Smooth muscle cell (in vitro differentiated cells): Measurements from ENCODE around the gene RBM19. TPM values are rescaled to one million over a fixed set of nuclear protein-coding genes. Genes with fewer than 3 reads are reported as not detected.
"Not testable (repeated sequence)": the region's sequence is repeated elsewhere in the genome, so short reads cannot be mapped to it uniquely, and the experiment has no call there.

Source experiments
- DNase-seq: peaks from one replicate; lab custom pipeline; 2025; ENCODE audit not compliant: unreplicated experiment; lab: John Stamatoyannopoulos, UW
- H2AFZ ChIP-seq: fragments of 200-600 bp; sonication (generic); 2 replicates; pipeline ENCODE4 v1.6.0; 2016; ENCODE audit warnings: antibody characterized with exemption, low read depth, mild to moderate bottlenecking
- H3F3A ChIP-seq: fragments of 200-600 bp; sonication (generic); 2 replicates; pipeline ENCODE4 v1.6.0; 2017; ENCODE audit warnings: antibody characterized with exemption, low read depth
- H3K27ac ChIP-seq: fragments of 200-600 bp; sonication (generic); 2 replicates; pipeline ENCODE4 v1.5.1; 2016; ENCODE audit warnings: low read depth, mild to moderate bottlenecking
- H3K27me3 ChIP-seq: fragments of 200-600 bp; sonication (generic); 2 replicates; pipeline ENCODE4 v1.6.1; 2016; ENCODE audit warnings: low read depth, mild to moderate bottlenecking
- H3K36me3 ChIP-seq: fragments of 200-600 bp; sonication (generic); 2 replicates; pipeline ENCODE4 v1.5.1; 2016; ENCODE audit warnings: low read depth
- H3K4me1 ChIP-seq: fragments of 200-600 bp; sonication (generic); 2 replicates; pipeline ENCODE4 v1.5.1; 2016; ENCODE audit warnings: low read depth
- H3K4me2 ChIP-seq: fragments of 200-600 bp; sonication (generic); 2 replicates; pipeline ENCODE4 v1.6.0; 2016; ENCODE audit warnings: mild to moderate bottlenecking
- H3K4me3 ChIP-seq: fragments of 200-600 bp; sonication (generic); 2 replicates; pipeline ENCODE4 v1.5.1; 2016; ENCODE audit warnings: mild to moderate bottlenecking
- H3K79me2 ChIP-seq: fragments of 200-600 bp; sonication (generic); 2 replicates; pipeline ENCODE4 v1.6.0; 2016; ENCODE audit warnings: low read depth, mild to moderate bottlenecking
- H3K9ac ChIP-seq: fragments of 200-600 bp; sonication (generic); 2 replicates; pipeline ENCODE4 v1.6.0; 2016; ENCODE audit warnings: low read depth
- H3K9me3 ChIP-seq: fragments of 200-600 bp; sonication (generic); replicated peaks from 2 replicates; pipeline ENCODE4 v1.5.1; 2016; ENCODE audit warnings: low read depth
- H4K20me1 ChIP-seq: fragments of 200-600 bp; sonication (generic); 2 replicates; pipeline ENCODE4 v1.6.0; 2016; ENCODE audit warnings: low read depth
- WGBS: methylation state at CpG from one replicate; pipeline ENCODE4 v1.1.7; 2016; ENCODE audit warnings: low lambda C conversion rate; 5-methylcytosine and 5-hydroxymethylcytosine counted together
- polyA plus RNA-seq: library from polyadenylated mRNA; unstranded; fragments of >200 nt; fragmentation: Nextera tagmentation; extraction: Ambion mirVana; gene quantifications from 2 replicates; pipeline ENCODE4 v1.2.1, GENCODE V29; 2016
- total RNA-seq: library from RNA; depleted of rRNA; stranded (reverse); fragments of >200 nt; gene quantifications from 2 replicates; pipeline ENCODE4 v1.2.3, GENCODE V29; 2014
- TF ChIP-seq, protein P1 (sequence below): fragments of 200-600 bp; sonication (generic); IDR thresholded peaks from 2 replicates; pipeline ENCODE4 v1.5.1; 2017; ENCODE audit warnings: borderline replicate concordance, mild to moderate bottlenecking, antibody characterized with exemption; ENCODE audit not compliant: insufficient read depth, poor library complexity, severe bottlenecking

RBM19 gene
- total and polyA plus RNA-seq, 2 experiments from 2014 or later, result 12.8 to 15.9 TPM

- Histone ChIP-seq H3K79me2 (no peaks in the 10 kb centered on the region), H3K4me2 (no peak overlapping the region), H3K4me3 (no peak overlapping the region), H2AFZ (no peak overlapping the region), H3K9me3 (no peaks in the 10 kb centered on the region), H3K27ac (no peak overlapping the region), H3K4me1 (no peaks in the 10 kb centered on the region), H3K27me3 (peaks cover 70% of the 10 kb centered on the region), H4K20me1 (no peaks in the 10 kb centered on the region), H3K9ac (no peak overlapping the region), H3F3A (no peaks in the 10 kb centered on the region), H3K36me3 (no peaks in the 10 kb centered on the region)
- WGBS, result 93% methylated on average over 3 of the region's 3 CpGs
- no peak for DNase-seq
- TF ChIP-seq, protein P1, sequence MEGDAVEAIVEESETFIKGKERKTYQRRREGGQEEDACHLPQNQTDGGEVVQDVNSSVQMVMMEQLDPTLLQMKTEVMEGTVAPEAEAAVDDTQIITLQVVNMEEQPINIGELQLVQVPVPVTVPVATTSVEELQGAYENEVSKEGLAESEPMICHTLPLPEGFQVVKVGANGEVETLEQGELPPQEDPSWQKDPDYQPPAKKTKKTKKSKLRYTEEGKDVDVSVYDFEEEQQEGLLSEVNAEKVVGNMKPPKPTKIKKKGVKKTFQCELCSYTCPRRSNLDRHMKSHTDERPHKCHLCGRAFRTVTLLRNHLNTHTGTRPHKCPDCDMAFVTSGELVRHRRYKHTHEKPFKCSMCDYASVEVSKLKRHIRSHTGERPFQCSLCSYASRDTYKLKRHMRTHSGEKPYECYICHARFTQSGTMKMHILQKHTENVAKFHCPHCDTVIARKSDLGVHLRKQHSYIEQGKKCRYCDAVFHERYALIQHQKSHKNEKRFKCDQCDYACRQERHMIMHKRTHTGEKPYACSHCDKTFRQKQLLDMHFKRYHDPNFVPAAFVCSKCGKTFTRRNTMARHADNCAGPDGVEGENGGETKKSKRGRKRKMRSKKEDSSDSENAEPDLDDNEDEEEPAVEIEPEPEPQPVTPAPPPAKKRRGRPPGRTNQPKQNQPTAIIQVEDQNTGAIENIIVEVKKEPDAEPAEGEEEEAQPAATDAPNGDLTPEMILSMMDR, result no peak
Observed at GRCh38 chr12:114004402-114004801, 38.3 kb upstream of the RBM19 start.

GRCh38 chr12:114003286-114003685 lies 37.2 kb upstream of the RBM19 start:
- DNase-seq, result no peak
- Histone ChIP-seq H3K4me2 (no peak overlapping the region), H3K4me3 (no peak overlapping the region), H3K79me2 (no peaks in the 10 kb centered on the region), H3K4me1 (no peaks in the 10 kb centered on the region), H3K36me3 (no peaks in the 10 kb centered on the region), H3K9ac (no peak overlapping the region), H4K20me1 (no peaks in the 10 kb centered on the region), H3K9me3 (no peaks in the 10 kb centered on the region), H3K27me3 (peaks cover 70% of the 10 kb centered on the region), H3K27ac (no peak overlapping the region), H3F3A (no peaks in the 10 kb centered on the region), H2AFZ (no peak overlapping the region)
- 86% methylated on average over 5 of the region's 5 CpGs for WGBS
- TF ChIP-seq, protein P1, result no peak

DNA sequence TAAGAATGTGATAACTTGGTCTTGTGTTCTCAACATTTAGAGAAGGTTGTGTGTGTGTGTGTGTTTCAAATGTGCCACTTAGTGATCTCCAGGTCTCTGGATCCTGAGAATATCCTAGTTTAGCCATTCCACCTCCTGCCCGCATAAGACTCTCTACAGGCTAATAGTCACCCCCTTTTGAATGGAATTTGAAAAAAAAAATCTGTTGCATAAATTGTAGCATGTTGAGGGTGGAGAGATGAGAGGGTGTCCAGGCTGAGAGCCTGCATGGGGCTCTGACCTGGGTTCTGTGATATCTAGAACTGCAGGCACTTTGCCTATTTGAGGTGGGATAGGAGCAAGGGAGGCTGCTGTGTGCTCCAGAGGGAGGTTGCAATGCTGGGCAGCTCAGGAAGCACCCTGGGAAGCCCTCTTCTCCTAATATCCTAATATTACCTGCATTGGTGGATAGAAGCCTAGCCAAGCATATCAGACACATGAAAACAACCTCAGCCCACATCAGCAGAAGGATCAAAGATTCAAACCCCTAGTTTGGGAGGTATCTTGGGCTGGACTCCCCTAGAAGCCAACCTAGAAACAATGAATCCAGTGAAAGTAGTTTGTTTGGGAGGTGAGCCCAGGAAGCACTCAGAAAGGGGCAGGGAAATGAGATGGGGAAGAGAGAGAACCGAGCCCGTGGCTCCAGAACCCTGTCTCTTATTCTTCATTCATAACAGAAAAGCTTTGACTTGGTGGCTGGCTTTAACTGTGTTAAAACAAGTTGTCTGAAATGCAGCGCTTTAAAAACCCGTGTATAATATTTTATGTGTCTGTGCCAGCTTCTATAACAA lies 35.6 kb upstream of the RBM19 start:
- peaks cover 65% of the 10 kb centered on the region for H3K27me3 ChIP-seq
- H3K4me1 ChIP-seq, result no peaks in the 10 kb centered on the region
- H3K27ac ChIP-seq, result no peak overlapping the region
- H3K9me3 ChIP-seq, result no peaks in the 10 kb centered on the region
- no peak overlapping the region for H3K4me3 ChIP-seq
- 89% methylated on average over 5 of the region's 5 CpGs for WGBS
- H2AFZ ChIP-seq, result no peak overlapping the region
- TF ChIP-seq, protein P1, result no peak
- DNase-seq, result no peak
- H4K20me1 ChIP-seq, result no peaks in the 10 kb centered on the region
- H3K36me3 ChIP-seq, result no peaks in the 10 kb centered on the region
- no peaks in the 10 kb centered on the region for H3K79me2 ChIP-seq
- H3K9ac ChIP-seq, result no peak overlapping the region
- no peaks in the 10 kb centered on the region for H3F3A ChIP-seq
- no peak overlapping the region for H3K4me2 ChIP-seq

GRCh38 chr12:114000861-114001260 lies 34.7 kb upstream of the RBM19 start:
- Histone ChIP-seq H3F3A (no peaks in the 10 kb centered on the region), H3K36me3 (no peaks in the 10 kb centered on the region), H3K79me2 (no peaks in the 10 kb centered on the region), H3K9me3 (no peaks in the 10 kb centered on the region), H3K4me2 (no peak overlapping the region), H3K9ac (no peak overlapping the region), H4K20me1 (no peaks in the 10 kb centered on the region), H3K4me1 (no peaks in the 10 kb centered on the region), H3K4me3 (no peak overlapping the region), H3K27ac (no peak overlapping the region), H3K27me3 (peaks cover 59% of the 10 kb centered on the region), H2AFZ (no peak overlapping the region)
- 88% methylated on average over 8 of the region's 8 CpGs for WGBS
- TF ChIP-seq, protein P1, result no peak
- DNase-seq, result no peak

DNA sequence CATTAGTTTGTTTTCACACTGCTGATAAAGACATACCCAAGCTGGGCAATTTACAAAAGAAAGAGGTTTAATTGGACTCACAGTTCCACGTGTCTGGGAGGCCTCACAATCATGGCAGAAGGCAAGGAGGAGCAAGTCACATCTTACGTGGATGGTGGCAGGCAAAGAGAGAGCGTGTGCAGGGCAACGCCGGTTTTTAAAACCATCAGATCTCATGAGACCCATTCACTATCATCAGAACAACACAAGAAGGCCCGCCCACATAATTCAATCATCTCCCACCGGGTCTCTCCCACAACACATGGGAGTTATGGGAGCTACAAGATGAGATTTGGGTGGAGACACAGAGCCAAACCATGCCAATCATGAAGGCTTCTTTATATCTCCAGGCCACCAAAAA lies 34.1 kb upstream of the RBM19 start:
- peaks cover 54% of the 10 kb centered on the region for H3K27me3 ChIP-seq
- H3K27ac ChIP-seq, H3F3A ChIP-seq, H3K9me3 ChIP-seq, H3K9ac ChIP-seq, H3K4me3 ChIP-seq, H4K20me1 ChIP-seq, H3K4me1 ChIP-seq, H3K79me2 ChIP-seq, DNase-seq, H3K36me3 ChIP-seq, H3K4me2 ChIP-seq, H2AFZ ChIP-seq: not testable (repeated sequence)
- 80% methylated on average over 7 of the region's 7 CpGs for WGBS
